ENCODE results near the gene APLP2. TPM values are rescaled to one million over a fixed set of nuclear protein-coding genes. Genes with fewer than 3 reads are reported as not detected.
A peak's percentile ranks its signal among the peaks of the same experiment; 100 is the strongest.

The APLP2 gene
- total and polyA plus RNA-seq, 9 of the 15 experiments (the other 6 are each of a cell fraction or from before 2014, with no cell fraction given), result 17.4 to 164 (median 118) TPM

- 0 out of 2 replicates have a peak, but pooled peaks have one; percentile 35 for TF ChIP-seq ETV5 (CRISPR knock-in tag; IDR thresholded peaks at IDR 0.05; ENCODE audit: low read depth)
- no peak for TF ChIP-seq FUS (optimal IDR thresholded peaks at IDR 0.05; ENCODE audit: low read depth, low read length)
- TF ChIP-seq HEY1 (CRISPR knock-in tag; IDR thresholded peaks at IDR 0.05; ENCODE audit: borderline replicate concordance), result no peak
- TF ChIP-seq, protein P1, sequence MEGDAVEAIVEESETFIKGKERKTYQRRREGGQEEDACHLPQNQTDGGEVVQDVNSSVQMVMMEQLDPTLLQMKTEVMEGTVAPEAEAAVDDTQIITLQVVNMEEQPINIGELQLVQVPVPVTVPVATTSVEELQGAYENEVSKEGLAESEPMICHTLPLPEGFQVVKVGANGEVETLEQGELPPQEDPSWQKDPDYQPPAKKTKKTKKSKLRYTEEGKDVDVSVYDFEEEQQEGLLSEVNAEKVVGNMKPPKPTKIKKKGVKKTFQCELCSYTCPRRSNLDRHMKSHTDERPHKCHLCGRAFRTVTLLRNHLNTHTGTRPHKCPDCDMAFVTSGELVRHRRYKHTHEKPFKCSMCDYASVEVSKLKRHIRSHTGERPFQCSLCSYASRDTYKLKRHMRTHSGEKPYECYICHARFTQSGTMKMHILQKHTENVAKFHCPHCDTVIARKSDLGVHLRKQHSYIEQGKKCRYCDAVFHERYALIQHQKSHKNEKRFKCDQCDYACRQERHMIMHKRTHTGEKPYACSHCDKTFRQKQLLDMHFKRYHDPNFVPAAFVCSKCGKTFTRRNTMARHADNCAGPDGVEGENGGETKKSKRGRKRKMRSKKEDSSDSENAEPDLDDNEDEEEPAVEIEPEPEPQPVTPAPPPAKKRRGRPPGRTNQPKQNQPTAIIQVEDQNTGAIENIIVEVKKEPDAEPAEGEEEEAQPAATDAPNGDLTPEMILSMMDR (IDR thresholded peaks at IDR 0.05 in 2 of 3, conservative IDR thresholded peaks at IDR 0.05 in 1 of 3; ENCODE audit: insufficient read depth in 2 of 3, low read depth in 1 of 3, low read length in 3 of 3), result peak in 1 of 3 experiments; percentile 17; a peak in 2 of 6 replicates
- TF ChIP-seq TAF9B (IDR thresholded peaks at IDR 0.05; ENCODE audit: partially characterized antibody), result no peak
- TF ChIP-seq CHD7 (IDR thresholded peaks at IDR 0.05; ENCODE audit: low read depth, low read length), result no peak
- 0 out of 2 replicates have a peak, but pooled peaks have one; percentile 50 for TF ChIP-seq ZNF121 (CRISPR knock-in tag; conservative IDR thresholded peaks at IDR 0.05)
- TF ChIP-seq, protein P2, sequence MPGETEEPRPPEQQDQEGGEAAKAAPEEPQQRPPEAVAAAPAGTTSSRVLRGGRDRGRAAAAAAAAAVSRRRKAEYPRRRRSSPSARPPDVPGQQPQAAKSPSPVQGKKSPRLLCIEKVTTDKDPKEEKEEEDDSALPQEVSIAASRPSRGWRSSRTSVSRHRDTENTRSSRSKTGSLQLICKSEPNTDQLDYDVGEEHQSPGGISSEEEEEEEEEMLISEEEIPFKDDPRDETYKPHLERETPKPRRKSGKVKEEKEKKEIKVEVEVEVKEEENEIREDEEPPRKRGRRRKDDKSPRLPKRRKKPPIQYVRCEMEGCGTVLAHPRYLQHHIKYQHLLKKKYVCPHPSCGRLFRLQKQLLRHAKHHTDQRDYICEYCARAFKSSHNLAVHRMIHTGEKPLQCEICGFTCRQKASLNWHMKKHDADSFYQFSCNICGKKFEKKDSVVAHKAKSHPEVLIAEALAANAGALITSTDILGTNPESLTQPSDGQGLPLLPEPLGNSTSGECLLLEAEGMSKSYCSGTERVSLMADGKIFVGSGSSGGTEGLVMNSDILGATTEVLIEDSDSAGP (CRISPR knock-in tag; IDR thresholded peaks at IDR 0.05), result no peak
Observed at GRCh38 chr11:130163346-130164220, 93.9 kb downstream of the APLP2 start (continued).
